Hypothalamus (tissue), 51 donors: ENCODE measurements around the gene ERGIC1.
"Not testable (repeated sequence)": the region's sequence is repeated elsewhere in the genome, so short reads cannot be mapped to it uniquely, and the experiment has no call there.

ENCODE experiments used
- DNase-seq, 51 donors: peaks; one replicate each; lab custom pipeline; 2025; lab: John Stamatoyannopoulos, UW

The ERGIC1 gene

GRCh38 chr5:172799416-172799815 is 34.6 kb upstream of the ERGIC1 start:
- DNase-seq, result no peak

- peak in 21 of 51 donors; percentile 11 to 42 (median 25) for DNase-seq
Observed at GRCh38 chr5:172800088-172800551, 33.9 kb upstream of the ERGIC1 start.

- no peak for DNase-seq
Observed at GRCh38 chr5:172801179-172801671, 32.8 kb upstream of the ERGIC1 start.

GRCh38 chr5:172802112-172802511 is 31.9 kb upstream of the ERGIC1 start:
- no peak for DNase-seq

- no peak for DNase-seq
Observed at GRCh38 chr5:172802567-172803176, 31.4 kb upstream of the ERGIC1 start.

- DNase-seq, result no peak
Observed at GRCh38 chr5:172805018-172805683, 28.9 kb upstream of the ERGIC1 start.

GRCh38 chr5:172805736-172806255 is 28.3 kb upstream of the ERGIC1 start:
- DNase-seq, result peak in 2 of 51 donors; percentile 10 to 13

- peak in 21 of 51 donors; percentile 7 to 57 (median 26) for DNase-seq
Observed at GRCh38 chr5:172806897-172807672, 27.0 kb upstream of the ERGIC1 start.

GRCh38 chr5:172807766-172808311 is 26.2 kb upstream of the ERGIC1 start:
- no peak for DNase-seq

GRCh38 chr5:172809774-172810173 is 24.3 kb upstream of the ERGIC1 start:
- no peak for DNase-seq

GRCh38 chr5:172810996-172811395 is 23.1 kb upstream of the ERGIC1 start:
- DNase-seq, result not testable (repeated sequence)

- DNase-seq, result no peak
Observed at GRCh38 chr5:172815631-172816030, 18.4 kb upstream of the ERGIC1 start.

GRCh38 chr5:172816925-172817562 is 17.0 kb upstream of the ERGIC1 start:
- DNase-seq, result peak in 2 of 51 donors; percentile 26 to 42

GRCh38 chr5:172817664-172818063 is 16.4 kb upstream of the ERGIC1 start:
- DNase-seq, result no peak

- DNase-seq, result no peak
Observed at GRCh38 chr5:172818081-172818480, 16.0 kb upstream of the ERGIC1 start.

- DNase-seq, result no peak
Observed at GRCh38 chr5:172819569-172819968, 14.5 kb upstream of the ERGIC1 start.

- peak in 2 of 51 donors; percentile 8 to 32 for DNase-seq
Observed at GRCh38 chr5:172820046-172820767, 13.8 kb upstream of the ERGIC1 start.

- DNase-seq, result no peak
Observed at GRCh38 chr5:172821340-172821985, 12.6 kb upstream of the ERGIC1 start.

- no peak for DNase-seq
Observed at GRCh38 chr5:172823840-172824362, 10.2 kb upstream of the ERGIC1 start.
